GM20431 (cell line): ENCODE data around the gene MB.

Experiments
- in situ Hi-C: fragments of 300-500 bp; cut with MseI, MboI; formaldehyde crosslinking; loops from one replicate; pipeline ENCODE4 v1.15.0; 2020; ENCODE audit warnings: low sequenced_read_pairs; ENCODE audit not compliant: unreplicated experiment

Gene MB

DNA sequence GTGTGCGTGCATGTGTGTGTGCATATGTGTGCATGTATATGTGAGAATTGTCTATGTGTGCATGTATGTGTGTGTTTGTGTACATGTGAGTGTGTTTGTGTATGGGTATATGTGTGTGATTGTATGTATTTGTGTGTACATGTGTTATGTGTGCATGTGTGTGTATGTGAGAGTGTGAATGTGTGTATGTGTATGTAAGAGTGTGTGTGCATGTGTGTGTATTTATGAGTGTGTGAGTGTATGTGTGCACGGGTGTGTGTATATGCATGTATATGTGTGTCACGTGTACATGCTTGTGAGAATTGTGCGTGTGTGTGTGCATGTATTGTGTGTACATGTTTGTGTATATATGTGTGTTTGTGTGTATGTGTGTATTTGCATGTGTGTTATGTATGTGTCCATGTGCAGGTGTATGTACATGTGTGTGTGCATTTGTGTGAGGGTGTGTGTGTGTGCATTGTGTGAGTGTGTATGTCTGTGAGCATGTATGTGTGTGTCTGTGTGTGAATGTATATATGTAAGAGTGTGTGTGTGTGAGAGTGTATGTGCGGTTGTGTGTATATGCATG, 16.0 kb downstream of the MB start:
- in situ Hi-C loops: loop anchor here (25.0 kb wide), 1 partner anchor 536 kb away; no protein-coding TSS in a partner anchor

DNA sequence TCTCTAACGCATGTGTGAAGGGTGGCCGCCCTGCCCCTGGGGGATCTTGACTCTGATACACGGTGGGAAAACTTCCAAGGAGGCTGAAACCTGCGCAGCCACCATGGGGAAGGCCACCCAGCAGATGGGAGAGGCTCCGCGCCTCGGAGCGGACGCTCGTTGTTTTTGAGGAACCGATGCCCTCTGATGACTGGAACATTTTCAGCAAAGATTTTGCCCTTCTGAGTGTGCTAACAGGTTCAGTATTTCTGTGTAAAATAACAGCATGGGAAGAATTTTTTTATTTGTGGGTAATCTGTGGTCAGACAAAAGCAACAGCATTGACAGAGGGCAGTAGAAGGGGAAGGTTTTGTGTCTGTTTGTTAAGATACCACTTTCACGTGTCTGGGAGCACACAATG, 16.7 kb downstream of the MB start:
- in situ Hi-C loops: loop anchor here (25.0 kb wide), 1 partner anchor 537 kb away; no protein-coding TSS in a partner anchor

DNA sequence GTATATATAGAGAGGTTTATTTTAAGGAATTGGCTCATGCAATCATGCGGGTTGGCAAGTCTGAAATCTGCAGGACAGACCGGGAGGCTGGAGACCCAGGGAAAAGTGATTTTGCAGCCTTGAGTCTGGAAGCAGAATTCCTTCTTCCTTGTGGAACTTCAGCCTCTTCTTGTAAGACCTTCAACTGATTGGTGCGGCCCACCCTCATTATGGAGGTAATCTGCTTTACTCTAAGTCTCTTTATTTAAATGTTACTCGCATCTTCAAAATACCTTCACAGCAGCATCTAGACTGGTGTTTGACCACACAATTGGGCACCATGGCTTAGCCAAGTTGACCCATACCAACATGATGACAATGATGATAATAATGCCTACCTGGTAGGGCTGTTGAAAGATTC, 17.8 kb downstream of the MB start:
- in situ Hi-C loops: no loop called here

DNA sequence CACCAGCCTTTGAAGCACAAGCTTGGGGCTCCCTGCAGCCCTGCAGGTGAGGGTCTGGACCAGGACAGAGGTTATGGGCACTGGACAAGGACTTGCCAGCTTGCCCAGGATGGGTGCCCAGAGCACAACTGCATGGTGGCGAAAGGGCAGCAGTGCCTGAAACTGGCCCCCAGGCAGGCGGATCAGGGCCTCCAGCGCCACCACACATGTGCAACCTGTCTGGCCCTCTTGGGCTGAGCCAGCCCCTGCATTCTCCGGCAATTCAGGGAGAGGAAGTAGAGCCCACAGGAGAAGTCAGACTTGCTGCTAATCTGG, 18.8 kb downstream of the MB start:
- in situ Hi-C loops: no loop called here

DNA sequence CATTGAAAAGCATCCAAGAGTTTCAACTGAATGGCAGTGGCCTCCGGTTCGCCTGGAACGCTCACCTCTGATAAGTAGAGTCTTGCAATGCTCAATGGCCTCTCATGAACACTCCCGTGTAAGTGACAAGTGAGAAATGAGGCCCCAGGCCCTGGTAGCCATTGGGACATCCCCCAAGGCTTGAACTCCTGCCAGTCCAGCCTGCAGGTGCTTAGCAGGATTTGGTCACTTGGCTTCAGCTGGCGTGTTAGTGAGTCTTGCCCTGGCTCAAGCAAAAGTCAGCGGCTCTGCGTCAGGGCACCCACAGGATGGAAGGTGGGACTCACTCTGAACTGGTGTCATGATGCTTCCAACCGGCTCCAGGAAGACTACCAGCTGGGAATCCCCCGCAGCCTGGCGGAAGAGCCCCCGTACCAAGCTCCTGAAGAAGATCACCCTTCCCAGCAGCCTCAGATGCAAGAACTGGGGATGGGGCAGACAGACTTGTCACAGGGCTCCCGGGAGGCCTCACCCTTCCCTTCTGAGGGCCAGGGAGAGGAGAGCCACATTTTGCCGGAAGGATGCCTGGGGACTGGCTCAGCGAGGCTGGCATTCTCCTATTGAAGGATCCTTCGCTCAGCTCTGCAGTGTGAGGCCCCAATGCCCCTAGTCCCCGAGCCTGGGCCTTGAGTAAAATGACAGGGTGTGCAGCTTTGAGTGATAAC, 19.3 kb downstream of the MB start:
- in situ Hi-C loops: no loop called here

DNA sequence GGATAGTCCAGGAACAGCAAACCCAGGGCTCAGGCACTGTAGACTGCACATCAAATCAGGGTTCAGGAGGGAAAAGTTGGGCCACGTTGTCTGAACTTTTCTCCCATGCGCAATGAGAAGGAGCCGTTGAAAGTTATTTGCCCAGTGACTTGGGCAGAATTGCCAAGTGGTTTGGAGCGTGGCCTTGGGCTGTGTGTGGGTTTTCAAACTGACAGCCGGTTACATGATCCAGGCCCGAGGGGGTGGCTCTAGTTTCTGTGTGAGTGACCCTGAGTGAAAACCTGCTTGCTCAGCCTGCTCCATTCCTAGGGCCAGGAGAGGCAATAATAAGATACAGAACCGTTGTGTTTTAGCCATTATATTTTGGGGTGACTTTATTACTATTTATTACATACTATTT, 20.3 kb downstream of the MB start:
- in situ Hi-C loops: no loop called here

DNA sequence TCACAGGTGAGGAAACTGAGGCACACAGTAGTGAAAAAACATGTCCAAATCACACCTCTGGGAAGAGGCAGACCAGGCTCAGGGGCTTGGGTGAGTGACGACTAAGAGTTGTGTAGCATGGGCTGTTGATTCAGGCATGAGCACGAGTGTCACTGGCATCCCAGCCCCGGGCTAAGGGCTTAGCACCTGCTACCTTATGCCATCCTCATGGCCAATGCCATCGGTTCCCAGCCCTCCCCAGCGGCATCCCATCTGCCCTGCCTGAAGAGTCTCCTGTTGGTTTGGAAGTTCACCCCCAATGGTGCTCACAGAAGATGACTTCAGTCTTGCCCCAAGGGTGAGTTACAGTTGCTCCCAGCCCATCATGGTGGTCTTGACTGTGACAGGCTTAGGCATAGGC, 22.4 kb downstream of the MB start:
- in situ Hi-C loops: no loop called here

DNA sequence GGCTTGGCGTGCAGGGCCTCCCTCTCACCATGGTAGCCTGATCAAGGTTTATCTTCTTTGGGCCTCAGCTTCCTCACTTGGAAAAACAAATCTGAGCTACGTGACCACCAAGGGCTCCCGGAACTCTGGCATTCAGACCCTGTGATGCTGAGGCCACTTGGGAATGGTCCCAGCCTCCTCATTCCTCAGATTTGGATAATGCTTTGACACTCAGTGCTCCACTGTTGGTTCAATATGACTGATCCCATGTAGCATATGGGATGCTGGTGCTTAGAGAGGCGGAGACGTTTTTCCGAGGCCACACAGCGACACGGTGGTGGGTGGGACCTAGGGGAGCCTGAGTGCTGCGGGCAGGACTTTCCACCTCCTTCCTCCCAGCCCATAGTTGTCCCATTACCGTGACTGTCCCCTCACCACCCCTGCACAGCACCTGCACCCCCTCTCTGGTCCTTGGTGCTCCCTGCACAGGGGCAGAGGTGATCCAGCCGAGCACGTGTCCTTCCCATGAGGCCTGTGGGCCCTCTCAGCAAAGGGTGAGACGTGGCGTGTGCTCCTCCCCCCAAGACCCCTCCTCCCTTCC, 23.1 kb downstream of the MB start:
- in situ Hi-C loops: no loop called here

DNA sequence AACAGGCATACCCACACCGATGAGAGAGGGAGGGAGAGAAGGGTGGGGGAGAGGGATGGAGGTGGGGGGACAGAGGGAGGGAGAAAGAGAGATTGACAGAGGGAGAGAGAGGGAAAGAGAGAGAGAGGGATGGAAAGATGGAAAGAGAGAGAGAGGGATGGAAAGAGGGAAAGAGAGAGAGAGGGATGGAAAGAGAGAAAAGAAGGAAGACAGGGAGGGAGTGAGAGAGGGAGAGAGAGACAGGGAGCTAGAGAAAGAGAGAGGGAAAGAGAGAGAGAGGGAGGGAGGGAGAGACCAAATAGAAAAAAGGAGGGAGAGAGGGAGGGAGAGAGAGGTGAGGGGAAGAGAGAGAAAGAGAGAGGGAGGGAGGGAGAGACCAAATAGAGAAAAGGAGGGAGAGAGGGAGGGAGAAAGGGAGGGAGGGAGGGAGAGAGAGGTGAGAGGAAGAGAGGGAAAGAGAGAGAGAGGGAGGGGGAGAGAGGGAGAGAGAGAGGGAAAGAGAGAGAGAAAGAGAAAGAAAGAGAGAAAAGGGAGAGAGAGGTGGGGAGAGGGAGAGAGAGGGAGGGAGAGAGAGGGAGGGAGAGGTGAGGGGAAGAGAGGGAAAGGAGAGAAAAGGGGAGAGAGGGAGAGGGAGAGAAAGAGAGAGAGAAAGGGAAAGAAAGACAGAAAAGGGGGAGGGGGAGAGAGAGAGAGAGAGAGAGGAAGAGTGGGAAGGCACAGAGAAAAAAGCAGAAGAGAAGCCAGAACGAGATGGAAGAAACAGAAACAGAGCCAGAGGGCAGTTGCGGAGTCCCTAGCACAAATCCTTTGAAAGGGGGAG, 23.8 kb downstream of the MB start:
- in situ Hi-C loops: no loop called here

DNA sequence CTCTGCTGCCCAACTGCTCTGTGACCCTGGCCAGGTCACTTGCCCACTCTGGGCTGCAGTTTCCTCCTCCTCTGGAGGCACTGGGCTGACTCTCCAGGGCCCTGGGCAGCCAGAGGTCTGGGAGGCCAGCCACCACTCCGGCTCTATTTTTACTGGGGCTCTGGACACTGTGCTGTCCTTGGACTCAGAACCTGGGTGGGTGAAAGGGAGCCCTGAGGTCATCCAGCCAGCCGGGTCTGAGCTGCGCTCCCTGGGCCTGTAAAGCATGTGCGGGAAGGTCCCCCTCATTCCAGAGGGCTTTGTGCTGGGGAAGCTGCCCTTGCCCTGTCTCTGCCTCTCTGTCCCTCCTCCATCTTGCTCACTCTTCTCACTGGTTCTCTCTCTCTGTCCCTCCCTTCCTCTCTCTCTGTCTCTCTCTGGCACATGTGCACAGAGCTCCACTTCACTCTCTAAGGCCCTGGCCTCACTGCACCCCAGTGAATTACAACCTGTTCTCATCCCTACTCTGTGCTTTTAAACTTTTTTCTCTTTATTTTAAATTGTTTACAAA, 24.6 kb downstream of the MB start:
- in situ Hi-C loops: no loop called here

DNA sequence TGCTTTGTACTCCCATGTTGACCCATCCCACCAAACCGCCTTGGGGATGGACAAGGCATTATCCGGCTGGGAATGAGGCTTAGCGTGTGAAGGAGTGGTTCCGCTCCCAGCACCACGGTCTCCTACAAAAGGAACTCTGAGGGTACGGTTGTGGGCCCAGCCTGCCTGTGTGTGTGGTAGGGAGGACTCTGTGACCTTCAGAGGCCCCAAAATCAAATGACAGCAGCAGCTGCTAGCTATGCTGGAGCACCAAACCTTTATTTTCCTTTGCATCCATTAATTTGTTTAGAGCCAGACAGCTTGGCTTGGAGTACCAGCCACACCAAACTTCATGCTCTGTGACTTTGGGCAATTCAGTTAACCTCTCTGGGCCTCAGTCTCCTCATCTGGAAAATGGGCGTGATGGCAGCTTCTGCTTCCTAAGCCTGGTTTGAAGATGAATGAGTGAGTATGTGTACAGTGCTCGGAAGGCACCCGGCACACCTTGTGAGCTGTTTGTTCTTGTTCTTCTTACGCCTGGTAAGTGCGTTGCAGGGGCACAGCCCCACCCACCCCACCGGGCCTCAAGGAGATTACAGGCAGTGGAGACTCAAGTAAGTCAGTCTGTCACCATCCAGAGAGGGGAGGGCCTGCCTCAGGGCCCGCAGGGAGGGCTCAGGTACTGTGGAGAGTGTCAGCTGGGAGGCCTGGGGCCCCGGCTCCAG, 25.3 kb downstream of the MB start:
- in situ Hi-C loops: no loop called here

DNA sequence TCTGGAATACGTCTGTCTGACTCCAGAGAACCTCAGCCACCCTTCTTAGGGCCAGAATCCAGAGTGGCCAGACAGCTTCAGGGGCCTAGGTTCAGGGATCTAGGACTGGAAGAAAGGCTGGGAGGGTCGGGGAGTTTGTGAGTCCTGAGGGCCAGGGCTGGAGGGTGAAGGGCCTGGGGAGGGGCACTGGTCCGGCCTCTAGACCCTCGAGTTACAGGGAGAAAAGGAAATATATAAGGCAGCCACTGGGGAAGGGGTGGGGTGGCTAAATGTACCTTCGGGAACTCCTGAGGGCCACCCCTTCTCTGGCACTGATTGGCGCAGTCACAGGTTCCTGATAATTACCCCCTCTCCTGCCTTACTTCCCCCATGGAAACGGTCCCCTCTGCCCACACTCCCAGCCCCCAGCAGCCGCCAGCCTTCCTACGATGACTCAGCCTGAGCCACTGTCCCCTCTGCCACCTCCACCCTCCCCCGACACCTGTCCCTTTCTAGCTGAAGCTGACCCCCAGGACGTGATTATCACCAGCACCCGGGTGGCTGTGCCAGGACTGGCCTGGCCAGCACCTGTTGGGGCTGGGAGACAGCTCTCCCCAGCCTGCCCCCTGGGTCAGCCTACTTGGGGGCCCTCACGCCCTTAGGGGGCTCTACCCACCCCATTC, 26.4 kb downstream of the MB start:
- in situ Hi-C loops: no loop called here

DNA sequence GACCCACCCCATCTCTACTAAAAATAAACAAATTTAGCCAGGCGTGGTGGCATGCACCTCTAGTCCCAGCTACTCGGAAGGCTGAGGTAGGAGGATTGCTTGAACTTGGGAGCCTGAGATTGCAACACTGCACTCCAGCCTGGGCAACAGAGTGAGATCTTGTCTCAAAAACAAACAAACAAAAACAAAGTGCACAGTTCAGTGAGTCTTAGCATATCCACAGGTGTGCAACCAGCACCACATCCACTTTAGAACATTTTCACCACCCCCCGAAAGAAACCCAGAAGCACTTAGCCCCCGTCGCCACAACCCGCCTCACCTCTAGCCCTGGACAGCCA, 27.4 kb downstream of the MB start:
- in situ Hi-C loops: loop anchor here (10.0 kb wide), 1 partner anchor 235 kb away; no protein-coding TSS in a partner anchor

DNA sequence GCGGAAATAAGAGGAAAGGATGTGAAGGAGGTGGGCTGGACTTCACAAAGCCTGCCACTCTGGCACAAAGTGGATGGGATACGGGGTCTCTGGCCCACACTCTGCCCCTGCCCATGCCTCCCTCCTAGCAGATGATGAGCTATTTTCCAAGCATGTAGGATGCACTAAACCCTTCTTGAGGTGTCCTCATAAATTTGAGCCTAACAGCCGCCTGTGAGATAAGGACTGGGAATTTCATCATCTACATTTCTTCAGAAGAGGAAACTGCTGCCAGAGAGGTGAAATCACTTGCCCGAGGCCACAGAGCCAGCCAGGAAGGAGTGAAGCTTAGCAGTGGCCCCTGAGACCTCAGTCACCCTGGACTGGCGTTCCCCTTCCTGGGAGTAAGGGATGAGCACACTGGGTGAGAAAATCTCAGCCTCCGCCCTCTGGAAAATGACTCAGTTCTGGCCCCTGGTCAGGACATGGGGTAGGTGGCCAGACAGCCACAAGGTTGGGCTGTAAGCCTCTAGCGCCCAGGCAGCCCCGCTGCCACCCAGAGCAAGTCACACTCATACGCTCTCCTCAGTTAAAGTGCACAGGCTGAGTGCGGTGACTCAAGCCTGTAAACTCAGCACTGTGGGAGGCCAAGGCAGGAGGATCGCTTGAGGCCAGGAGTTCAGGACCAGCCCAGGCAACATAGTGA, 27.9 kb downstream of the MB start:
- in situ Hi-C loops: loop anchor here (10.0 kb wide), 1 partner anchor 234 kb away; no protein-coding TSS in a partner anchor

DNA sequence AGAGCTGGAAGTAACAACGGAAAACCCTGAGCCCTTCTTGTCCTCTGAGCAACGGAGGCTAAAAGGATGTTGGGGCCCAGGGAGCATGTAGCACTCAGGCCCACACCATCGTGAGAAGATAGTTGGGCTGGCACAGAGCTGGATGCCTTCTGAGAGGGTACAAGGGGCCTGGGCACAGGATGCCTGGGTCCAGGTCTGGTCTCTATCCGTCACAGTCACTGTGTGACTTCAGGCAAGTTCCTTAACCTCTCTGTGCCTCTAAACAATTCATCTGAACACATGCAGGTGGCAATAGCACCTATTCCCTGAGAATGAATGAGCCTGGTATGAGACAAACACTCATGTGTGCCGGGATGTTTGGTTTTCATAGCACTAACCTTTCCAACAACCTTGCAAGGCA, 29.2 kb downstream of the MB start:
- in situ Hi-C loops: loop anchor here (10.0 kb wide), 1 partner anchor 233 kb away; no protein-coding TSS in a partner anchor

DNA sequence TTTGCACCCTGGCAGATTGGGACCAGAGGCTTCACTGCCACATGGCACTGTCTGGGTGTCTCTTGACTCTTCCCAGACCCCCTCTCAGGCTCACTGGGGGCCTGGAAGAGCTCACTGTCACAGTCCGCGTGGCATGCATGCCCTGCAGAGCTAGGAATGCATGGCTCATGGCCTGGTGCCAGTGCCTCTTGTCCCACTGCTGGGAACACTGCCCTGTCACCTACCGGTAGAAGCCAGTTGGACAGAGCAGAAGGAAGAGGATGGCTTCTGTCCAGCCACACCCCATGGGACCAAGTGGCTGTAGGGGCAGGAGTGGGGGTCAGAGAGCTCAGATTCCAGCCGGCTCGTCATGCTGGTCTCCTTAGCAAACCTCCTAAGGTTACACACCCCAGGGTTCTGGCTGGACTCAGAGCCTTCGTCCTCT, 29.7 kb downstream of the MB start:
- in situ Hi-C loops: loop anchor here (10.0 kb wide), 1 partner anchor 233 kb away; no protein-coding TSS in a partner anchor

DNA sequence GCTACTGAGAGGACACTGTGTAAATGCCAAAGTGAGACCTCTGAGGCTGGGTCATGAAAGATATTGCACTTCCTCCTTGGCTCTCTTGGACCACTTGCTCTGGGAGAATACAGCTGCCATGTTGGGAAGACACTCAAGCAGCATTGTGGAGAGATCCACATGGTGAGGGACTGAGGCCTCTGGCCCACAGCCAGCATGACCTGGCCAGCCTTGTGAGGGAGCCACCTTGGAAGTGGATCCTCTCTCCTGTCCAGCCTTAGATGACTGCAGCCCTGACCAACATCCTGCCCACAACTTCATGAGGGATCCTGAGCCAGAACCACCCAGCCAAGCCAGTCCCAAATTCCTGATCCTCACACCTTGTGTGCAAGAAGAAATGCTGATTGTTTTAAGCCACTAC, 30.4 kb downstream of the MB start:
- in situ Hi-C loops: loop anchor here (10.0 kb wide), 1 partner anchor 232 kb away; no protein-coding TSS in a partner anchor

DNA sequence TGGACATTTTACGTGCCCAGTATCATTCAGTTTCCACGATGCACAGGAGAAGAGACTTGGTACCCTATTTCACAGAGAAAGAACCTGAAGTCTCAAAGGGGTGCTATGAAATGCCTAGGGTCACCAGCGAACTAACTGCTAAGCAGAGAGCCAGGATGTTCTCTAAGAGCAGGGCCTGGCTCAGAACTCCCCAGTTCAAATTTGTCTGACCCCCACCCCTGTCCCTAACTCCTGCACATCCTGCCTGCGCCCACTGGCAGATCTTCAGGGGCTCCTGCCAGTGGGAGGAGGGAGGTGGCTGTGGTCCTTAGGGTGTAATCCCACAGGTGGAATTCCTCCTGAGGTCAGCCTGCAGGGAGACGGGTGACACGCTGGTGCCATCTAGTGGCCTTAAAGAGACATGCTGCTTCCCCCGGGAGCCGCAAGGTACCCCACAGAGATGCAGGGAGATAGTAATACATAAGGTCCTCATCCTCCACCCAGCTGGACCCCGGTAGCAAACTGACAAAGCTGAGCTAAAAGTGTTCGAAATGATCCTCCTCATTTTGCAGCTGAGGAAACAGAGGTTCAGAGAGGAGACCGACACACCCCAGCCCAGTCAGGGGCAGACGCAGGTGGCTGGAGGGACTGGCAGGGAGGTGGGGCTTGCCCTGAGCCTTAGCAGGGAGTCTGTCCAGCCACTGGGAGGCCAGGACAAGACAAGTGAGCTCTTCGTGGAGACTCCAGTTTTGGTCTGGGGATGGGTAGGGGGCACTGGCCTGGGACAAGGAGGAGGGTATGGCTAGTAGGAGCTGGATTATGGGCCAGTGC, 34.1 kb downstream of the MB start:
- in situ Hi-C loops: loop anchor here (10.0 kb wide), 1 partner anchor 228 kb away; no protein-coding TSS in a partner anchor
